B cell (primary cell): ENCODE measurements around the gene MBNL2. TPM values are rescaled to one million over a fixed set of nuclear protein-coding genes. Genes with fewer than 3 reads are reported as not detected.

Experiments
- ATAC-seq: fragments of 200-7000 bp; cut with Tn5 transposase; one replicate; pipeline ENCODE4 v1.10.0; 2021; ENCODE audit warnings: low read depth, mild to moderate bottlenecking, moderate number of reproducible peaks, moderate library complexity
- CTCF ChIA-PET: fragments of 350-600 bp; sonication (Branson Sonifier 250); formaldehyde crosslinking; loops from one replicate; lab custom pipeline; 2021; ENCODE audit warnings: antibody characterized with exemption, inconsistent platforms; lab: Charles Lee
- POLR2A ChIA-PET: fragments of 350-600 bp; sonication (Branson Sonifier 250); formaldehyde crosslinking; loops from one replicate; lab custom pipeline; 2021; ENCODE audit warnings: antibody characterized with exemption; lab: Charles Lee
- DNase-seq: peaks from one replicate; pipeline ENCODE4 v3.0.0; 2013
- H2AFZ ChIP-seq: 2 replicates; pipeline ENCODE4 v1.6.1; 2012; ENCODE audit warnings: mild to moderate bottlenecking, low read depth, low read length; ENCODE audit not compliant: insufficient read depth, poor library complexity, severe bottlenecking
- H3K27ac ChIP-seq, 2 donors: 1 replicate in 1 of 2; 2 replicates in 1 of 2; pipeline ENCODE4 v1.5.1; 2012 to 2013; ENCODE audit warnings: low read length in 2 of 2, mild to moderate bottlenecking in 2 of 2, moderate library complexity in 1 of 2
- H3K27me3 ChIP-seq, 4 experiments: fragments of 200-600 bp in 1 of 4; sonication (generic) in 1 of 4; replicated peaks in 1 of 4; 1 replicate in 2 of 4; 2 replicates in 2 of 4; pipeline versions ENCODE4 v1.6.1 to v1.7.0; 2013 to 2016; ENCODE audit warnings: low read length in 3 of 4, mild to moderate bottlenecking in 2 of 4, mixed read lengths in 1 of 4, moderate library complexity in 1 of 4; ENCODE audit not compliant: insufficient read depth in 4 of 4, control insufficient read depth in 3 of 4; ENCODE audit errors: control extremely low read depth in 1 of 4
- H3K36me3 ChIP-seq, 2 experiments: replicated peaks in 1 of 2; 1 replicate in 1 of 2; 2 replicates in 1 of 2; pipeline versions ENCODE4 v1.6.1 to v1.7.1; 2013; ENCODE audit warnings: low read length in 1 of 2; ENCODE audit not compliant: insufficient read depth in 2 of 2, control insufficient read depth in 1 of 2; ENCODE audit errors: control extremely low read depth in 1 of 2, extremely low read depth in 1 of 2
- H3K4me1 ChIP-seq, 2 donors: fragments of 200-600 bp in 1 of 2; sonication (generic) in 1 of 2; 1 replicate in 1 of 2; 2 replicates in 1 of 2; pipeline versions ENCODE4 v1.5.1 to v1.6.1; 2013 to 2017; ENCODE audit warnings: low read length in 2 of 2; ENCODE audit not compliant: control insufficient read depth in 2 of 2, insufficient read depth in 2 of 2
- H3K4me2 ChIP-seq: replicated peaks from 2 replicates; pipeline ENCODE3; 2012; ENCODE audit warnings: mild to moderate bottlenecking, low read depth, low read length; ENCODE audit not compliant: poor library complexity, severe bottlenecking
- H3K4me3 ChIP-seq, 5 experiments: fragments of 200-600 bp in 1 of 5; sonication (generic) in 1 of 5; 1 replicate in 3 of 5; 2 replicates in 2 of 5; pipeline versions ENCODE4 v1.5.1 to v1.7.0; 2011 to 2016; ENCODE audit warnings: low read length in 4 of 5, mild to moderate bottlenecking in 4 of 5, low read depth in 2 of 5, control low read depth in 1 of 5, moderate library complexity in 1 of 5; ENCODE audit not compliant: insufficient read depth in 1 of 5; ENCODE audit errors: control extremely low read depth in 1 of 5, extremely low read depth in 1 of 5
- H3K79me2 ChIP-seq: fragments of 200-600 bp; sonication (generic); one replicate; pipeline ENCODE4 v1.6.0; 2016; ENCODE audit warnings: low read length; ENCODE audit not compliant: control insufficient read depth, insufficient read depth
- H3K9ac ChIP-seq: fragments of 200-600 bp; sonication (generic); 2 replicates; pipeline ENCODE4 v1.6.1; 2017; ENCODE audit warnings: mild to moderate bottlenecking, low read length, moderate library complexity
- H3K9me3 ChIP-seq, 3 donors: one replicate each; pipeline versions ENCODE4 v1.6.1 to v1.7.1; 2013; ENCODE audit warnings: low read length in 2 of 3; ENCODE audit not compliant: control insufficient read depth in 2 of 3, insufficient read depth in 1 of 3; ENCODE audit errors: control extremely low read depth in 1 of 3
- H4K20me1 ChIP-seq: 2 replicates; pipeline ENCODE4 v1.6.0; 2012; ENCODE audit warnings: mild to moderate bottlenecking, low read length; ENCODE audit not compliant: insufficient read depth, control insufficient read depth, poor library complexity, severe bottlenecking
- H3K27ac Mint-ChIP-seq: one replicate; pipeline ENCODE4 v1.8.0; 2021; ENCODE audit warnings: mixed read lengths
- H3K27me3 Mint-ChIP-seq: one replicate; pipeline ENCODE4 v1.8.0; 2021; ENCODE audit warnings: mixed read lengths
- H3K4me1 Mint-ChIP-seq: one replicate; pipeline ENCODE4 v1.8.0; 2021; ENCODE audit warnings: mixed read lengths
- H3K4me3 Mint-ChIP-seq: one replicate; pipeline ENCODE4 v1.8.0; 2021; ENCODE audit warnings: mixed read lengths
- H3K9me3 Mint-ChIP-seq: one replicate; pipeline ENCODE4 v1.8.0; 2022; ENCODE audit warnings: mixed read lengths; ENCODE audit not compliant: insufficient read depth
- CTCF ChIP-seq: fragments of 200-600 bp; IDR thresholded peaks from one replicate; pipeline ENCODE4 v1.8.0; 2022; ENCODE audit warnings: antibody characterized with exemption, mild to moderate bottlenecking
- EZH2 ChIP-seq: IDR thresholded peaks from 2 replicates; pipeline ENCODE4 v1.6.1; 2012; ENCODE audit warnings: borderline replicate concordance, low read depth, mild to moderate bottlenecking, moderate library complexity, low read length; ENCODE audit not compliant: insufficient read depth, poor library complexity, severe bottlenecking
- WGBS: methylation state at CpG from one replicate; pipeline ENCODE4 v1.1.5; 2013; ENCODE audit warnings: missing lambda C conversion rate; ENCODE audit not compliant: insufficient coverage; 5-methylcytosine and 5-hydroxymethylcytosine counted together
- intact Hi-C: fragments of 100-400 bp; cut with micrococcal nuclease; formaldehyde crosslinking; loops from one replicate; pipeline ENCODE4 v1.10.0; 2022
- polyA plus RNA-seq: library from polyadenylated mRNA; depleted of rRNA; stranded (reverse); fragments of >200 nt; gene quantifications from 2 replicates; pipeline ENCODE4 v1.2.3, GENCODE V29; 2012
- total RNA-seq, 2 donors: library from RNA; stranded (reverse); fragments of 120-200 nt in 1 of 2; gene quantifications; 1 replicate in 1 of 2; 2 replicates in 1 of 2; pipeline versions ENCODE4 v1.2.3 to v1.2.4, GENCODE V29; 2013 to 2022

MBNL2 gene
- total and polyA plus RNA-seq, 2 donors (not counting 1 experiment from before 2014, with no cell fraction given), result 6.9 to 50.1 TPM

- no peak overlapping the region for H3K4me3 Mint-ChIP-seq
- H2AFZ ChIP-seq, result no peak overlapping the region
- H3K4me2 ChIP-seq, result no peak overlapping the region
- H3K27ac Mint-ChIP-seq, result no peak overlapping the region
- H3K79me2 ChIP-seq, result peaks cover 23% of the 10 kb centered on the region
- no peak overlapping the region for H3K9ac ChIP-seq
- no peak overlapping the region for H3K27ac ChIP-seq
- no peaks in the 10 kb centered on the region for H3K4me1 ChIP-seq
- TF ChIP-seq EZH2, result no peak
- no peak for TF ChIP-seq CTCF
- ChIA-PET POLR2A (no interaction called here), CTCF (interaction anchor here (1.3 kb wide), 1 partner anchor 19 kb away, joined by 3 read pairs; no protein-coding TSS in a partner anchor)
- H3K27me3 ChIP-seq, result no peaks in the 10 kb centered on the region
- H3K4me1 Mint-ChIP-seq, result peaks cover 15% of the 10 kb centered on the region
- peaks cover 57% of the 10 kb centered on the region for H4K20me1 ChIP-seq
- no peaks in the 10 kb centered on the region for H3K9me3 ChIP-seq
- H3K4me3 ChIP-seq, result no peak overlapping the region
- H3K36me3 ChIP-seq, result peaks cover 0 to 4% of the 10 kb centered on the region in 2 experiments
- DNase-seq, result no peak
- intact Hi-C loops, result no loop called here
- no peaks in the 10 kb centered on the region for H3K9me3 Mint-ChIP-seq
- no peaks in the 10 kb centered on the region for H3K27me3 Mint-ChIP-seq
- no peak for ATAC-seq
These were observed 103.6 kb downstream of the MBNL2 start for GRCh38 chr13:97325738-97326137.

- Histone ChIP-seq H3K4me1 (no peaks in the 10 kb centered on the region), H4K20me1 (peaks cover 53% of the 10 kb centered on the region), H3K4me3 (no peak overlapping the region), H3K27me3 (no peaks in the 10 kb centered on the region), H3K36me3 (no peaks in the 10 kb centered on the region), H3K9me3 (no peaks in the 10 kb centered on the region), H3K79me2 (peaks cover 23% of the 10 kb centered on the region), H2AFZ (no peak overlapping the region), H3K4me2 (no peak overlapping the region), H3K9ac (no peak overlapping the region), H3K27ac (no peak overlapping the region)
- CTCF ChIA-PET, result no interaction called here
- ATAC-seq (no peak), DNase-seq (no peak)
- 100% methylated on average over 3 of the region's 6 CpGs for WGBS
- H3K4me1 Mint-ChIP-seq, result peaks cover 7% of the 10 kb centered on the region
- TF ChIP-seq EZH2, result no peak
- no peak for TF ChIP-seq CTCF
- no peaks in the 10 kb centered on the region for H3K27me3 Mint-ChIP-seq
- no peak overlapping the region for H3K4me3 Mint-ChIP-seq
- no peaks in the 10 kb centered on the region for H3K9me3 Mint-ChIP-seq
- intact Hi-C loops, result no loop called here
- no peak overlapping the region for H3K27ac Mint-ChIP-seq
- POLR2A ChIA-PET, result no interaction called here
These were observed 105.0 kb downstream of the MBNL2 start for GRCh38 chr13:97327086-97327485.
